Keratinocyte (primary cell): ENCODE data around the gene EVC. TPM values are rescaled to one million over a fixed set of nuclear protein-coding genes. Genes with fewer than 3 reads are reported as not detected.

Experiments used
- DNase-seq: peaks from one replicate; pipeline ENCODE4 v3.0.0-alpha.2; 2011; ENCODE audit warnings: low read depth, missing footprints, low spot score
- FAIRE-seq: peaks from 2 replicates; lab custom pipeline; 2011; peaks lifted over from hg19 to GRCh38; lab: Jason Lieb, UNC
- H2AFZ ChIP-seq: 2 replicates; pipeline ENCODE4 v1.6.0; 2012; ENCODE audit warnings: low read length, control low read depth, inconsistent platforms; ENCODE audit not compliant: control insufficient read depth
- H3K27ac ChIP-seq: 2 replicates; pipeline ENCODE4 v1.5.1; 2011; ENCODE audit warnings: low read length; ENCODE audit not compliant: control insufficient read depth, insufficient read depth
- H3K27me3 ChIP-seq: 3 replicates; pipeline ENCODE4 v1.6.0; 2011; ENCODE audit warnings: low read length; ENCODE audit not compliant: control insufficient read depth, insufficient read depth; ENCODE audit errors: extremely low read depth
- H3K36me3 ChIP-seq, 2 experiments: 2 replicates in 1 of 2; 3 replicates in 1 of 2; pipeline ENCODE4 v1.5.1; 2011; ENCODE audit warnings: low read length in 2 of 2, mild to moderate bottlenecking in 1 of 2; ENCODE audit not compliant: control insufficient read depth in 2 of 2, insufficient read depth in 2 of 2; ENCODE audit errors: extremely low read depth in 1 of 2
- H3K4me1 ChIP-seq: 3 replicates; pipeline ENCODE4 v1.5.1; 2011; ENCODE audit warnings: low read length; ENCODE audit not compliant: control insufficient read depth, insufficient read depth; ENCODE audit errors: extremely low read depth
- H3K4me2 ChIP-seq: 3 replicates; pipeline ENCODE4 v1.6.0; 2011; ENCODE audit warnings: low read depth, low read length; ENCODE audit not compliant: control insufficient read depth, insufficient read depth; ENCODE audit errors: extremely low read depth
- H3K4me3 ChIP-seq, 3 experiments: fragments of 200-600 bp in 1 of 3; sonication (generic) in 1 of 3; 2 replicates in 2 of 3; 3 replicates in 1 of 3; pipeline ENCODE4 v1.5.1; 2011 to 2016; ENCODE audit warnings: low read length in 3 of 3, mild to moderate bottlenecking in 3 of 3, control low read depth in 2 of 3, inconsistent platforms in 1 of 3, low read depth in 1 of 3, mixed read lengths in 1 of 3, mixed run types in 1 of 3, moderate library complexity in 1 of 3; ENCODE audit not compliant: control insufficient read depth in 2 of 3, insufficient read depth in 2 of 3; ENCODE audit errors: extremely low read depth in 1 of 3
- H3K79me2 ChIP-seq: 2 replicates; pipeline ENCODE4 v1.6.0; 2012; ENCODE audit warnings: low read length; ENCODE audit not compliant: control insufficient read depth, insufficient read depth
- H3K9ac ChIP-seq: 3 replicates; pipeline ENCODE4 v1.6.0; 2011; ENCODE audit warnings: low read length; ENCODE audit not compliant: control insufficient read depth, insufficient read depth; ENCODE audit errors: extremely low read depth
- H3K9me1 ChIP-seq: 3 replicates; pipeline ENCODE4 v1.6.0; 2011; ENCODE audit warnings: low read length; ENCODE audit not compliant: control insufficient read depth, insufficient read depth; ENCODE audit errors: extremely low read depth
- H3K9me3 ChIP-seq: 2 replicates; pipeline ENCODE4 v1.5.1; 2012; ENCODE audit warnings: low read depth, low read length; ENCODE audit not compliant: control insufficient read depth
- H4K20me1 ChIP-seq: 3 replicates; pipeline ENCODE4 v1.6.0; 2011; ENCODE audit warnings: low read length; ENCODE audit not compliant: control insufficient read depth, insufficient read depth; ENCODE audit errors: extremely low read depth
- EZH2 ChIP-seq: IDR thresholded peaks from one replicate; pipeline ENCODE4 v1.6.1; 2012; ENCODE audit warnings: inconsistent platforms, mild to moderate bottlenecking, low read length, moderate library complexity
- dilution Hi-C: fragments of 300-500 bp; cut with MboI; formaldehyde crosslinking; loops from one replicate; pipeline ENCODE4 v1.7.0; 2020; ENCODE audit warnings: low sequenced_read_pairs; ENCODE audit not compliant: extremely low pct_ligation_motif_present
- polyA plus RNA-seq, 5 experiments: library from polyadenylated mRNA; depleted of rRNA in 3 of 5; stranded (reverse) in 3 of 5; stranded (forward) in 1 of 5; unstranded in 1 of 5; fragments of >200 nt; gene quantifications; 1 replicate in 1 of 5; 2 replicates in 3 of 5; 3 replicates in 1 of 5; pipeline versions ENCODE4 v1.2.1 to v1.2.3, GENCODE V29; 2011 to 2012; ENCODE audit warnings: missing spikeins in 2 of 5, low read depth in 1 of 5, low replicate concordance in 1 of 5
- TF ChIP-seq, protein P1 (sequence below), 3 experiments: IDR thresholded peaks in 1 of 3; conservative IDR thresholded peaks in 1 of 3; optimal IDR thresholded peaks in 1 of 3; 2 replicates in 2 of 3; 3 replicates in 1 of 3; pipeline versions ENCODE3 to v1.5.1; 2011; ENCODE audit warnings: low read length in 3 of 3, mild to moderate bottlenecking in 3 of 3, moderate library complexity in 2 of 3, control low read depth in 1 of 3, inconsistent platforms in 1 of 3; ENCODE audit not compliant: insufficient read depth in 2 of 3; ENCODE audit errors: extremely low read depth in 1 of 3

Gene EVC
- polyA plus RNA-seq, 1 donor (not counting 4 experiments of a cell fraction or from before 2014, with no cell fraction given): 7.3 TPM

DNA sequence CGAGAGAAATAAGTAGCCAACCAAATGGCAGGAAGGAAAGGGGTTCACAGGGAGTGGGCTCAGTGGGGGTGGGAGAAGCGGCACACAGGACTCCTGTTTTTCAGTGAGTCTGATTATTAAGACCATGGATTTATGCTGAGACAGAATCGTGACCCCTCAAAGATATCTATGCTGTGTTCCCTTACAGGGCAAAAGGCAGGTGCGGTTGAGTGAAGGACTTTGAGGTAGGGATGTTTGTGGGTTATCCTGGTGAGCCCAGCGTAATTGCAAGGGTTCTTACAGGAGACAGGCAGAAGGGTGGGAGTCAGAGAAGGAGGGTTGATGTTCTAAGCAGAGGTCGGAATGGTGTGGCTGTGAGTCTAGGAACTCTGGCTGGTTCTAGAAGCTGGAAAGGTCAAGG, 73.0 kb downstream of the EVC start:
- FAIRE-seq (no peak), DNase-seq (no peak)
- TF ChIP-seq, protein P1, sequence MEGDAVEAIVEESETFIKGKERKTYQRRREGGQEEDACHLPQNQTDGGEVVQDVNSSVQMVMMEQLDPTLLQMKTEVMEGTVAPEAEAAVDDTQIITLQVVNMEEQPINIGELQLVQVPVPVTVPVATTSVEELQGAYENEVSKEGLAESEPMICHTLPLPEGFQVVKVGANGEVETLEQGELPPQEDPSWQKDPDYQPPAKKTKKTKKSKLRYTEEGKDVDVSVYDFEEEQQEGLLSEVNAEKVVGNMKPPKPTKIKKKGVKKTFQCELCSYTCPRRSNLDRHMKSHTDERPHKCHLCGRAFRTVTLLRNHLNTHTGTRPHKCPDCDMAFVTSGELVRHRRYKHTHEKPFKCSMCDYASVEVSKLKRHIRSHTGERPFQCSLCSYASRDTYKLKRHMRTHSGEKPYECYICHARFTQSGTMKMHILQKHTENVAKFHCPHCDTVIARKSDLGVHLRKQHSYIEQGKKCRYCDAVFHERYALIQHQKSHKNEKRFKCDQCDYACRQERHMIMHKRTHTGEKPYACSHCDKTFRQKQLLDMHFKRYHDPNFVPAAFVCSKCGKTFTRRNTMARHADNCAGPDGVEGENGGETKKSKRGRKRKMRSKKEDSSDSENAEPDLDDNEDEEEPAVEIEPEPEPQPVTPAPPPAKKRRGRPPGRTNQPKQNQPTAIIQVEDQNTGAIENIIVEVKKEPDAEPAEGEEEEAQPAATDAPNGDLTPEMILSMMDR (optimal IDR thresholded peaks at IDR 0.05 in 1 of 3, IDR thresholded peaks at IDR 0.05 in 1 of 3, conservative IDR thresholded peaks at IDR 0.05 in 1 of 3; ENCODE audit: extremely low read depth in 1 of 3, insufficient read depth in 2 of 3, low read length in 3 of 3): no peak
- no peak for TF ChIP-seq EZH2
- H3K79me2 ChIP-seq: no peaks in the 10 kb centered on the region
- no peak overlapping the region for H3K9ac ChIP-seq
- no peaks in the 10 kb centered on the region for H3K27me3 ChIP-seq
- H2AFZ ChIP-seq: no peak overlapping the region
- no peak overlapping the region for H3K4me2 ChIP-seq
- H3K4me1 ChIP-seq: no peaks in the 10 kb centered on the region
- dilution Hi-C loops: no loop called here
- H3K9me3 ChIP-seq: no peaks in the 10 kb centered on the region
- H3K36me3 ChIP-seq: peaks cover 23 to 25% of the 10 kb centered on the region in 2 experiments
- no peak overlapping the region for H3K4me3 ChIP-seq
- H3K27ac ChIP-seq: no peak overlapping the region
- no peaks in the 10 kb centered on the region for H4K20me1 ChIP-seq
- no peaks in the 10 kb centered on the region for H3K9me1 ChIP-seq

DNA sequence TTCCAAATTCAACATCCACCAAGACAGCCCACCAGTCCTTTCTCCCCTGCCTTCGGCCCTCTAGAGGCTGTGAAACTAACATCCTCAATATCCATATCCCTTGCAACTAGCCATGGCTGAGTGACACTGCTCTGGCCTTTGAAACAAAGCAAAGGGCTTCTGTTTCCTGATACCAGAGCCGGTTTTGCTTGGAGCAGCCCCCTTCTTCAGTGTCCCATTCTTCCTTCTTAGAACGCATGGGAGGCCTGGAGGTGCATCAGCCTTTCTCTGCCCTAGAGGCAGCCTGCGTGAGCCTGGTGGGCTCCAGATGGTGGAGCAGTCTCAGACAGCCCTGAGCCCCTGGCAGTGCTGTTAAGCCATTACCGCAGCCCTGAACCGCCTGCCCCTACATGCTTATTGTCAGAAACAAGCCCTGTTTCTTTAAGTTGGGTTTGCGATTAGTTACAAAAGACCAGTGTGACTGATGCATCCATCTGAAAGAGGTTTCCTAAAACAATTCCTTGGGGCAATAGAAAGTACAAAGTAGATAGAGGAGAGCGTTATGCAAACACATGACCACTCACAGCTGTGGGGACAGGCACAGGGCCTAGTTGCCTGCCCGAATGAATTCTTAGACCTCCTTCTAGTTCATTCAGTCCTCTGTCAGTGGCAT, 74.1 kb downstream of the EVC start:
- dilution Hi-C loops: no loop called here
- no peaks in the 10 kb centered on the region for H3K79me2 ChIP-seq
- H3K36me3 ChIP-seq: peaks cover 26 to 30% of the 10 kb centered on the region in 2 experiments
- DNase-seq (no peak), FAIRE-seq (no peak)
- H3K9ac ChIP-seq: no peak overlapping the region
- H3K4me3 ChIP-seq: no peak overlapping the region
- no peaks in the 10 kb centered on the region for H3K9me3 ChIP-seq
- H3K27me3 ChIP-seq: no peaks in the 10 kb centered on the region
- H3K4me1 ChIP-seq: no peaks in the 10 kb centered on the region
- H4K20me1 ChIP-seq: no peaks in the 10 kb centered on the region
- H3K4me2 ChIP-seq: no peak overlapping the region
- no peak overlapping the region for H3K27ac ChIP-seq
- no peaks in the 10 kb centered on the region for H3K9me1 ChIP-seq
- no peak for TF ChIP-seq EZH2
- TF ChIP-seq, protein P1 (optimal IDR thresholded peaks at IDR 0.05 in 1 of 3, IDR thresholded peaks at IDR 0.05 in 1 of 3, conservative IDR thresholded peaks at IDR 0.05 in 1 of 3; ENCODE audit: extremely low read depth in 1 of 3, insufficient read depth in 2 of 3, low read length in 3 of 3): no peak
- no peak overlapping the region for H2AFZ ChIP-seq
